COR-L47 (cell line): ENCODE measurements around the gene ADARB1.
A peak's percentile ranks its signal among the peaks of the same experiment; 100 is the strongest.
"Not testable (repeated sequence)": the region's sequence is repeated elsewhere in the genome, so short reads cannot be mapped to it uniquely, and the experiment has no call there.

Source experiments
- DNase-seq: peaks from one replicate; lab custom pipeline; 2025; lab: John Stamatoyannopoulos, UW

Gene ADARB1

DNA sequence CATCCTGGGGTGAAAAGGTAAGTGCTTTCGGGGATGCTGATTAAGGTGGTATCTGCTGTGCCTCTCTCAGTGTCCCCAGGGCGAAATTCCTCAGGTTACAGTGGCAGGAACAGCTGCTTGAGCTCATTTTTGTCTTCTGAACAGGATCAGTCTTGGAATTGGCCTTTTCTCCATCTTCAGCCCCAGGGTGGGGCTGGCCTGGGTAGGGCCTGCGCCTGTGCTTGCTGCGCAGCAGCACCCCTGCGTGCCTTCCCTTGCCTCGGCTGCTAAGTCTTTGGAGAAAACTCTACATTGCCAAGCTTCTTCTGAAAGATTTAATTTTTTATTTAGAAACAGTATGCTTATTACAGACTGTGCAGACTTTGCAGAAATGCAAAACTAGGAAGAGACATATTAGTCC lies 41.7 kb downstream of the ADARB1 start:
- DNase-seq, result no peak

DNA sequence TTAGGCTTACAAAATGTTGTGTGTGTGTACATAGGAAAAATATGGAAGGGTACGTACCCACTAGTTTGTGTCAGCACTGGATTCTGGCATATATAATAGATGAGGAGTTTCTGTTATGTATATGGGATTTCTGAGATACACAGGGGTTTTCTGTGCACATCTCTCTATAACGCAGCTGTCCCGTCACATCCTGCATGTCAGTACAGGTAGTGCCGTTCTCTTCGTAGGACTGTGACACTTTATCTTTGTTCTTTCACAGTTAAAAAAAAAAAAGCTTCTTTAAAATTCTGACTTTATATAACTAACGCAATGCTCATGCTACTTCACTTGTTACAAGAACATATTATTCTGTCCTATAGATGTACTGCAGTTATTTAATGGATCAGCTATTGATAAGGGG lies 42.9 kb downstream of the ADARB1 start:
- DNase-seq, result no peak

DNA sequence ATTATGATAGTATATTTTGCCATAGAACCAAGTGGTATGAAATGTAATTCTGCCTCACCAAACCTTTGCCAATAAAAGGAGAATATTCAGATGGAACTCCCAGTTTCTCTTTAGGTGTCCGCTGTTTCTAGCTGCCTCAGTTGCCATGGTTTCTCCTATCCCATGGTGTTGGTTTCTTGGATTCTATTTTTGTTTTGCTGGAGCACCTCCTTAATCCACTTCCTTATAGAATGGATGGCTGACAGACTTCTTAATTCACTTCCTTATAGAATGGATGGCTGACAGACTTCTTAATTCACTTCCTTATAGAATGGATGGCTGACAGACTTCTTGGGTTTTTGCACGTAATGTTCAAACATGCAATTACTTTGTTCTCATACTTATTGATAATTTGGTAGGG lies 43.7 kb downstream of the ADARB1 start:
- no peak for DNase-seq

DNA sequence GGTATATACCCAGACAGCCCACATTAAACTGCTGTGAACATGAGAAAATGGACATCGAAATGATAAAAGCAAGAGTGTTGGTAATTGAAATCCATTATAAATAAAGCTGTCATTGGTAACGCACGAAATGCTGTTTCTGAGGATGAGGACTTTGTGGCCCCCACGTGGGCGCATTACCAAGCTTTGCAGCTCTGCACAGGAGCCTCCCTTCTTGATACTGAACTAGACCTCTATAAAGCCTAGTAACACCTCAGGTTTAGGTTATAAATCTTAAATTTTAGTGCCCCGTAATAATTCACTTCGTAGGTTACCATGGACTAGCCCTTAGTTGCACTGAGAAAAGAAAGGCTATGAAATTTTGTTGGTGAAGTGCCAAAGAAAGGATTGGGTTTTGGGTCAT lies 45.4 kb downstream of the ADARB1 start:
- DNase-seq, result no peak

DNA sequence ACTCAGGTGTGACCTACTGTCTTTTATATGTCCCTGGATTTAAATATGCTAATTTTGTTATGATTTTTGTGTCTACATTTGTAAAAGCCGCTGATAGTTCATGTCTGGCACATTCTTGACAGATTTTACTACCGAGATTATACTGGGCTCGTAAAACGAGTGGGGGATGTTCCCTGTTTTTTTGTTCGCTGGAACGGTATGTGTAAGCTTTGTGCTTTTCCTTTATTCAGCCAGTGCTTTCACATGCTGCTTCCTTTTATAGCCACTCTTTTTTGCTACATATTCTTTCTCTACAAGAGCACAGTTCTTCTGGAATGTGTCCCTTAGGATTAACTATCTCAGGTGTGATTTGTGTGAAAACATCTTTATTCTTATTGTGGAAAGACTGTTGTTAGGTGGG lies 46.6 kb downstream of the ADARB1 start:
- no peak for DNase-seq

DNA sequence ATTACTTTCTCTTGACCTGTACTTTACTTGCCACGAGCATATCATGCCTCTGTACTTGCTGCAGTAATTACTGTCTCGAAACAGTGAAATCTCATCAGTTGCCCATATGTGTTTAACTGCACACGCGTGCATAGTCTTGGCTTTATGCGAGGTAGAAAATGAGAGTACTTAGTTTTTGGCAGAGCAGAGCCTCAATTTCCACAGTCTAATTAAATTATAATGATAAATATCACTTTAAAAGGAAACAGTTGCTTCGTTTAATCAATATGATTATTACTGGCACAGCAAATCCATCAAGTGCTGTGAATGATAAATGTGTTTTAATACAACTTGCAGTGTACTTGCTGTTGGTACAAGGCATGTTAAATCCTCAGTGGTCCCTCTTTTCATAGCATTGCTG lies 47.6 kb downstream of the ADARB1 start:
- no peak for DNase-seq

DNA sequence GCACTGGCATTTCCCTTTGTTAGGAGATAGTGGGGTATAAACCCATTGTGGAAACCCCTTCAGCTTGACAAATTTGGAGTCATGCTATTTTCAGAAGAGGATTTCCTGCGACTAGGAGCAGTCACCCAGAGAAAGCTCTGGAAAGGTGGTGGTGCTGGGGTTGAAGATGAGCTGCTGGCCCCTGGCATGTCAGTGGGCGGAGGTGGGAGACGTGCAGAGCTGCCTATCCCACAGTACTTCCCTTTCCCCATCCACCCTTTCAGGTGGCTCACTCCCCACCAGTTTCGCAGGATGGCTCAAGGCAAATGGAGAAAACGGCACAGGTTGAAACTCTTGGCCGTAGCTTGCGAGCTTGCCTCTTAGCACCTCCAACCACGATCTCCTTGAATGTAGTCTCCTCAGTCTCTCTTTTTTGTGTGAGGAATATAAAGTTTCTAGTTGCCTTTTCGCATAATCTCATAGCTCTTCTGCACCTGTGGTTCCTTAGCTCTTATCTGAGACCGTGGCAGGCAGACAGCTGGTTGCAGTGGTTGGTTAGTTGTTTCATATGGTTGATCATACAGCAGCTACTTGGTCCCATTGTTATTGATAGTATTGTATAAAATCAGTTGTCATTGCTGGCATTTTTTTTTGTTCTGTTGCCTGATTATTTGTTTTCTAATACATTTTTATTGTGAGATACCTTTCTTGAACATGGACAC lies 48.2 kb downstream of the ADARB1 start:
- DNase-seq, result no peak

DNA sequence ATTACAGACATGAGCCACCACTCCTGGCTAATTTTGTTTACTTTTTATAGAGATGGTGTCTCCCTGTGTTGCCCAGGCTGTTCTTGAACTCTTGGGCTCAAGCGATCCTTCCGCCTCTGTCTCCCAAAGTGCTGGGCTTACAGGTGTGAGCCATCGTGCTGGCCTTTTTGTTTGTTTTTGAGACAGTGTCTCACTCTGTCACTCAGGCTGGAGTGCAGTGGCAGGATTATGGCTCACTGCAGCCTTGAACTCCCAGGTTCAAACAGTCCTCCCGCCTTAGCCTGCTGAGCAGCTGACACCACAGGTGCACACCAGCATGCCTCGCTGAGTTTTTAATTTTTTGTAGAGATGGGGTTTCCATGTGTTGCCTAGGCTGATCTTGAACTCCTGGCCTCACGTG lies 49.1 kb downstream of the ADARB1 start:
- no peak for DNase-seq

DNA sequence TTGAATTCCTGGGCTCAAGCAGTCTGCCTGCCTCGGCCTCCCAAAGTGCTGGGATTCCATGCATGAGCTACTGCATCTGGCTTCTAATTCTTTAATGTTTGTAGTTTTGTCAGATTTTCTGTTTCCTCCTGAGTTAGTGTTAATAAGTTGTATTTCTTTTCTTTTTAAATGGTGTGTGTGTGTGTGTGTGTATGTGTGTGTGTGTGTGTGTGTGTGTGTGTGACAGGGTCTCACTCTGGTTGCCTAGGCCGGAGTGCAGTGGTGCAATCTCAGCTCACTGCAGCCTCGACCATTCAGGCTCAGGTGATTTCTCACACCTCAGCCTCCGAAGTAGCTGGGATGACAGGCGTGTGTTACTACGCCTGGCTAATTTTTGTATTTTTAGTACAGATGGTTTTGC lies 50.2 kb downstream of the ADARB1 start:
- DNase-seq, result no peak

DNA sequence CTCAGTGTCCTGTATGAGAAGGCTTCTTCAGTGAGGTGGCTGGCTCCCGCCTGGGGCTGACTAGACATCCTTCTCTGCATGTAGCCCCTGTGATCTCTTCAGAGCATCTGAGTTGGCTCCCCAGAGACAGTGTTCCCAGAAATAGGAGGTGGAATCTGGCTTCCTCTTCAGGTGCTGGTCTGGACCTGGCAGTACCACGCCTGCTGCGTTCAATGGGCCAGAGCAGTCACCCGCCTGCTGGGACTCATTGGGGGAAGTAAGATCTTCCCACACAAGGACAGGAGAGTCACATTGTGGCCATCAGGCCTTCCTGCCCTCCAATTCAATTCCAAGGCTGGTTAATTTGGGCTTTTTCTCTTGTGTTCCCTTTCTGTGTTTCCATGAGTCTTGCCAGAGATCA lies 51.0 kb downstream of the ADARB1 start:
- no peak for DNase-seq

DNA sequence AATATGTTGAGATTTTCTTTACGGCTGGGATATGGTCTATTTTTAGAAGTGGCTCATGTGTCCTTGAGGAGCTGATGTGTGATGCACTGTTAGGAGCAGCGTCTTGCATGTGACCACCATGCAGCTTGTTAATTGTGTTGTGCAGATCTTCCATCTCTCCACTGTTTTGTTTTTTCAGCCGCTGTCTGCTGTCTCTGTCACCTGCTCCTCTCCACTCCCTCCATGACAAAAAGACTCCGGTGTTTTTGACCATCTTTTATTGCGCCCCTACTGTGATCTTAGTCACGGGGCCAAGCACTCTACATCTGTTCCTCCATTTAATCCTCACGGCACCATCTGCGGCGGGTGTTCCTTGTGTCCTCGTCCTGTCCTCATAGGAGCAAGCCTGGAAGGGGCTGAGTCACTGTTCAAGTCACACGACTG lies 51.8 kb downstream of the ADARB1 start:
- DNase-seq, result no peak

DNA sequence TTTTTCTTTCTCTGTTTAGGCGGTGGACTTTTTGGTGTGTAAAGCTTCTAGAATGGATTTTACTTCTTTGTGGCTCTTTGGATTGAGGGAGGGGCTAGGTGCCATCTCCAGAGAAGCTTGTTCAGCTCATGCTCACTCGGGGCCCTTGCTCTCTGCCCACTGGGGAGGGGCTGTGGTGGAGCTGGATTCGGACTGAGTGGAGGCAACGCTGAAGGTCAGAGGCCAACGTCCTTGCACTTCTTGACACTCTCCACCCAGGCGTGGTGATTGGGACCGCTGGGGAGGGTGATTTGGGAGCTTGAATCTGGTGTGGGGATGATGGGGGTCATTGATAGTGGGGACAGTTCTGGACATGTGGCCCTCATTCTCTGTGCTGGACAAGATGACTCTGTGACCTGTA lies 52.6 kb downstream of the ADARB1 start:
- DNase-seq, result no peak

DNA sequence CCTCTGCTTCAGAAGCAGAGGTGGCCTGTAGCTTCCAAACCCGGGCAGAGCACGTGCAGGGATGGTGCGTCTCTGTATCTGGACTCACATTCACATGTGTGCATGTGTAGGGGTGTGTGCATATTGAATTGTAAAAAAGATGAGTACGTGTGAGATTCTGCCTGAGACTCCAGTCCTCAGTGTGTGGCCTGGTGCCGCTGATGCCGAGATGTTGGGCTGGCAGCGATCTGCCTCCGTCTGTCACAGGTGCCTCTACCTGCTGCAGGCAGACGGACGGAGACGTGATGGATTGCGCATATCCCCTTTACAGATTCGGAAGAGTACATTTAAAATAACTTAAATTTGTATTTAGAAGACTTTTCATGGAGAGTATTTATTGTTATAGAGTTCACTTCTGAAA lies 53.6 kb downstream of the ADARB1 start:
- no peak for DNase-seq

DNA sequence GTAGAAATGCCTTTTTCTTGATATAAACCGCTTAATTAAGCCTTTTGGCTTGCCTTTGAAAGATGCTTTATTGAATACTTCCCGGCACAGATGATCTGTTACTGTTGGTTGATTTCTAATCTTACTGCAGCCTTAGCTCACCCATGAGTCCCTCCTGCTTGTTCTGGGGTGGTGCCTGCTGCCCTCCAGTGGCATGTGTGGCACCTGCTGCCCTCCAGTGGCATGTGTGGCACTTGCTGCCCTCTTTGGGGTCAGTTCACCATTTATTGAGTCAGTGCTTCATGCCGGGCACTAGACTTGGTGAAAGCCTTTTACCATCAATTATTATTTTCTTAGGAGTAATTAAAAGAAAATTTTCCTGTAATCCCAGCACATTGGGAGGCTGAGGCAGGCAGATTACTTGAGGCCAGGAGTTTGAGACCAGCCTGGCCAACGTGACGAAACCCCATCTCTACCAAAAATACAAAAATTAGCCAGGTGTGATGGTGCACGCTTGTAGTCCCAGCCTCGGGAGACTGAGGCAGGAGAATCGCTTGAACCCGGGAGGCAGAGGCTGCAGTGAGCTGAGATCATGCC lies 54.3 kb downstream of the ADARB1 start:
- DNase-seq, result peak; percentile 67

DNA sequence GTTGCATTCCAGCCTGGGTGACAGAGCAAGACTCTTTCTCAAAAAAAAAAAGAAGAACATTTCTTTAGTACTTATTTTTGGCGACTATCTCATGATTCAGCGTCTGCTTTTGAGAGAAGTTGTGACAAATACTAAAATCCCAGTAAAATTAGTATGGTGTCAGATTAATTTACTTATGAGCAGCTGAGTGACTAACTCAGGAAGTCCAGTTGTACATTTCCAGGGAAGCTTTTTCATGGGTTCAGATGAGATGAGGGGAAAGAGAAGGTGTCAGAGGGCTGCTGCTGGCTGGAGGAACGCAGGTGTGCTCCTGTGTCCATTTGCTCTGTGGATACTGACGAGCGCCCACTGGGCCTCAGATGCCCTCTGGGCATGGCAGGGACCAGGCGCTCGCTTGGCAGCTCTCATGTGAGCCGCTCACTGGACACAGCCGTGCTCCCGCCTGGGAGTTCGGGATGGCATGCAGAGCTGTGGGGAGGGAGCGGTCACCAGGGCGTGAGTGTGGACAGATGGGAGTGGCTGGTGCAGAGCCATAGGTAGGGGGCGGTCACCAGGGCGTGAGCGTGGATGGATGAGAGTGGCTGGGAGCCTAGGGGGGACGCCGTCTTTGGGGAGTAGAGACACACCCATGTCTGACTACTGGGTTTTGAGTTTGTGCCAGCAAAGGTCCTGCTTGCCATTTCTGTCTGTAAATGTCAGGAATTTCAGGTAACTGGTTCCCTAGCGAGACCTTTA lies 55.0 kb downstream of the ADARB1 start:
- DNase-seq, result no peak

DNA sequence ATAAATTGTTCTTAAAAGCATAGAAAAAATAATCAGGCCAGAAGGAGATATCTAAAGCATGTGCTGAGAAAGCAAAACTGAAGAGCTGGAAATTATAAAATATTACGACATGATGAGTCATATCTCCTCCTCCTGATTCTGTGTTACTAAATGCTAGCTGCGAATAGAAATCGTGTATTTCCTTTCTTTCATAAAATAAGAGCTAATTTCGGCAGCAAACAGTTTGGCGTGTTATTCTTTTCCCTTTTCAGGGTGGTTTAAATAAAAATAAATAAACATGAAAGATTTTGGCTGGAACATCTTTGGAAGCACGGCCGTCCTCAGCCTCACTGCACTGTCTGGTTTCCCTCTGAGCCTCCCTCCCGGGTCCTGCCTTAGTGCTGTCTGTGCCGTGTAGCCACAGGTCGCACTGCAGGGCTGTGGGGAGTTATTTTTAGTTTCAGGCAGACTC lies 56.0 kb downstream of the ADARB1 start:
- DNase-seq, result no peak

DNA sequence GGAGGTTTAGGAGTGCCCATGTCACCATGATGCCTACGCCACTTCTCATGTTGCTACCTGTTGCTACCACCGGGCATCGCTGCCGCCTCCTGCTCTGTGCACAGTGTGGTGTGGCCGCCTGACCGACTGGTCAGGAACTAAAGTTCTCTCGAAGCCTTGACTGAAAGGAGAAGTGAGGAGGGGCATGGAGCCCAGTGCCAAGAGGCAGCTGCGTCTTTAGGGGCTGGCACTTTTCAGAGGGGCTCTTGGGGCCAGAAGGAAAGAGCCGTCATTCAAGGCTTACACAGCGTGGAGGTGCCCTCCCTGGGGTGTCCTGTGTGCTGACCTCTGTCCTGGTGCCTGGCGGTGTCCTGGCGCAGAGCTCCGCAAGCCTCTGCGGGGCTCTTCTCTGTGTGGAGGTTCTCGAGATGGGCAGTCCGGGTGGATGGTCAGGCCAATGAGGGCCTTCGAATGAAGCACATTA lies 57.2 kb downstream of the ADARB1 start:
- DNase-seq, result no peak

DNA sequence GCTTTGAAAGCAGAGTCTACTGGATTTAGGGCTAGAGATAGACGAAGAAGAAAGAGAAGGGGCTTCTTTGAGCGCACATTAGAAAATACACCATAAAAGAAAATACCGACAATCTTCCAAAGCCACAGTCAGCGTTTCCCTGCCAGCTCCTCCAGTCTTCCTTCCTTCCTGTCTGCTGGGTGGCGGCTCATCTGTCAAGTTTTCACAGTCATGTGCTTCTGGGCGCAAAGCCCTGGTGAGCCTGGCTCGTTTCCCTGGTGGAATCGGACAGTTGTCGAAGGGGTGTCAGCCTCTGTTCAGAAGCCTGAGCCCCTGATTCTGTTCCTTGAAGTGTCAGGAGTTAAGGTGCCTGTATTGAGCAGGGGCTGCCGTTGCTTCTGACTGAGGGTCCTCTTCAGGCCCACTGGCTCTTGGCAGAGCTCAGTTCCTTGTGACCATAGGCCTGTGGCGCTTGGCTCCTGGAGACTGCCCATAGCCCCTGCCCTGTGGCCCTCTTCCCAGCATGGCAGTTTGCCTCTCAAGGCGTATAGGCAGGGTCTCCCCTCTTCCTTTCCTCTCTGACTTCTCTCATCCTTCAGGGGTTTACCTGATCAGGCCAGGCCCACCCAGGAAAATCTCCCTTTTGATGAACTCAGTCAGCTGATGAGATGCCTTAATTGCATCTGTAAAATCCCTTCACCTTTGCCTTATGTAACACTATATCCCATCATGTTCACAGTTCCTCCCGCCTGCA lies 58.6 kb downstream of the ADARB1 start:
- DNase-seq, result no peak

DNA sequence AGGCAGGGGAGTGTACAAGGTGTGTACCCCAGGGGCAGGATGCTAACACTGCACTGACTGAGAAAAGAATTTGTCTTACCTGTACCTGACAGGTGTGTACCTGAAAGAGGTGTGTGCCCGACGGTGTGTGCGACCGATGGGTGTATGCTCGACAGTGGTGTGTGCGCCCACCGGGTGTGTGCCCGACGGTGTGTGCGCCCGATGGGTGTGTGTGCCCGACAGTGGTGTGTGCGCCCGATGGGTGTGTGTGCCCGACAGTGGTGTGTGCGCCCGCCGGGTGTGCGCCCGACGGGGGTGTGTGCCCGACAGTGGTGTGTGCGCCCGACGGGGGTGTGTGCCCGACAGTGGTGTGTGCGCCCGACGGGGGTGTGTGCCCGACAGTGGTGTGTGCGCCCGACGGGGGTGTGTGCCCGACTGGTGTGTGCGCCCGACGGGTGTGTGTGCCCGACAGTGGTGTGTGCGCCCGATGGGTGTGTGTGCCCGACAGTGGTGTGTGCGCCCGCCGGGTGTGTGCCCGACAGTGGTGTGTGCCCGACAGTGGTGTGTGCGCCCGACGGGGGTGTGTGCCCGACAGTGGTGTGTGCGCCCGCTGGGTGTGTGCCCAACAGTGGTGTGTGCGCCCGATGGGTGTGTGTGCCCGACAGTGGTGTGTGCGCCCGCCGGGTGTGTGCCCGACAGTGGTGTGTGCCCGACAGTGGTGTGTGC lies 59.3 kb downstream of the ADARB1 start:
- not testable (repeated sequence) for DNase-seq

DNA sequence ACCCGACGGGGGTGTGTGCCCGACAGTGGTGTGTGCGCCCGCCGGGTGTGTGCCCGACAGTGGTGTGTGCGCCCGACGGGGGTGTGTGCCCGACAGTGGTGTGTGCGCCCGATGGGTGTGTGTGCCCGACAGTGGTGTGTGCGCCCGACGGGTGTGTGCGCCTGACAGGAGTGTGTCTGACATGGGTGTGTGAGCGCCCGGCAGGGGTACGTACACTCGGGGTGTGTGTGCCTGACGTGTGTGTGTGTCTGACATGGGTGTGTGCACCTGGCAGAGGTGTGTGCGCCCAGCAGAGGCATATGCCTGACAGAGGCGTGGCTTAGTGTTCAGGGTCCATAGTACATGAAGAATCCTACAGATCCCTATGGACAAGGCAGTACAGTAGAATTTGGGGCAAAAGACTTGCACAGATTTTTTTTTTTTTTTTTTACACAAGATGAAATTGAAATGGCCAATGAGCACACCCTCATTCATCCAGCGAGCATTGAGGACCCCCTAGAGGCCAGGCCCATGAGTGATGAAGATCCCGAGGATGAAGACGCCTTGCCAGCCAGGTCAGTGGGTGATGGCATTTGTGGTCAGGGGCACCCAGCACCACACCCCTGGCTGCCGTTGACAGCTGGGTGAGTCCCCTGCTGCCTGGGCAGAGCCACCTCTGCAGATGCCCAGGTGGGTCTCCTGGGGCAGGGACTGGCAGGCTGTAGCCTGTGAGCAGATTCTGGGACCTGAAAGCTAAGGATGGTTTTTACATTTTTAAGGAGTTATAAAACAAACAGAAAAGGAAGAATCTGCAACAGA lies 60.1 kb downstream of the ADARB1 start:
- DNase-seq, result no peak

DNA sequence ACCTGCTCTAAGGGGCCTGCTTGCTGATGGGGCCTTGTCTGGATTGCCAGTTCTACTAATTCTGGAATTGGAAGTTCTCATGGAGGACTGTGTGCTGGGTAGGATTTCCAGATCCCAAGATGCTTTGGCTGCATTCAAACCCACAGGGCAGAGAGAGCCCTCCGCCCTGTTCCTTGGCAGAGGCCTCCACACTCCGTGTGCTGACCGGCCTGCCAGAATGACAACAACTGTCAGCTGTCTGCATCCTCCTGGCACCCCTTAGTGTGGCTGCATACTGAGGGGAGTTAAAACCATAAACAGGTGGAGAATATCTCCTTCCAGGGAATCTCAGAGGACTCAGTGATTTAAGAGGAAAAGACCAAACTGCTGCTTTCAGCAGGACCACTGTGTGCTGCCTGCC lies 60.7 kb downstream of the ADARB1 start:
- no peak for DNase-seq
